CD4-positive, alpha-beta T cell treated with Interleukin-15 for 4 hours (primary cell): ENCODE measurements around the gene USP6.
"Not testable (repeated sequence)": the region's sequence is repeated elsewhere in the genome, so short reads cannot be mapped to it uniquely, and the experiment has no call there.

Source experiments
- DNase-seq: peaks from one replicate; pipeline ENCODE4 v3.0.0-alpha.2; 2020; ENCODE audit warnings: low spot score

The USP6 gene

GRCh38 chr17:5191541-5192417 is 75.9 kb downstream of the USP6 start, which contains the start of gene ZNF594:
Gene ZNF594, minus strand, starts transcription at chr17:5191868. Its CDS starts 7,612 bp downstream, at chr17:5184256.
- DNase-seq: peak; percentile 98

GRCh38 chr17:5194346-5194745 is 78.5 kb downstream of the USP6 start:
- no peak for DNase-seq

- DNase-seq: no peak
Observed at GRCh38 chr17:5198472-5198871, 82.6 kb downstream of the USP6 start.

- DNase-seq: no peak
Observed at GRCh38 chr17:5200360-5200759, 84.5 kb downstream of the USP6 start.

GRCh38 chr17:5201011-5201410 is 85.2 kb downstream of the USP6 start:
- no peak for DNase-seq

GRCh38 chr17:5203178-5203907 is 87.5 kb downstream of the USP6 start:
- DNase-seq: no peak

GRCh38 chr17:5203908-5204294 is 88.1 kb downstream of the USP6 start:
- DNase-seq: no peak

- no peak for DNase-seq
Observed at GRCh38 chr17:5209396-5209795, 93.6 kb downstream of the USP6 start.

GRCh38 chr17:5210091-5210490 is 94.3 kb downstream of the USP6 start:
- no peak for DNase-seq

- no peak for DNase-seq
Observed at GRCh38 chr17:5210614-5211252, 94.9 kb downstream of the USP6 start.

- DNase-seq: no peak
Observed at GRCh38 chr17:5211458-5211857, 95.6 kb downstream of the USP6 start.

- not testable (repeated sequence) for DNase-seq
Observed at GRCh38 chr17:5217562-5217961, 101.7 kb downstream of the USP6 start.

- no peak for DNase-seq
Observed at GRCh38 chr17:5219536-5219935, 103.7 kb downstream of the USP6 start.

- no peak for DNase-seq
Observed at GRCh38 chr17:5220074-5220473, 104.2 kb downstream of the USP6 start.

GRCh38 chr17:5221912-5222311 is 106.1 kb downstream of the USP6 start:
- not testable (repeated sequence) for DNase-seq
